PC-3 (cell line): Measurements from ENCODE around the gene ARHGAP27. TPM values are rescaled to one million over a fixed set of nuclear protein-coding genes. Genes with fewer than 3 reads are reported as not detected.

ENCODE experiments used
- ATAC-seq: fragments of 200-7000 bp; cut with Tn5 transposase; 2 replicates; pipeline ENCODE4 v1.9.1; 2020; ENCODE audit warnings: mild to moderate bottlenecking, moderate library complexity
- BruUV-seq: library from RNA; stranded (reverse); fragments of 400-500 nt; replicated peaks from 2 replicates; lab custom pipeline; 2021; lab: Mats Ljungman, UMichigan
- CTCF ChIA-PET: fragments of 300-600 bp; sonication (Branson Sonifier 250); formaldehyde crosslinking; loops from one replicate; lab custom pipeline; 2022; ENCODE audit warnings: antibody characterized with exemption; lab: Charles Lee
- POLR2A ChIA-PET: fragments of 300-600 bp; sonication (Branson Sonifier 250); formaldehyde crosslinking; loops from one replicate; lab custom pipeline; 2022; ENCODE audit warnings: antibody characterized with exemption; ENCODE audit not compliant: unreplicated experiment; lab: Charles Lee
- DNase-seq: peaks from one replicate; pipeline ENCODE4 v3.0.0-alpha.2; 2015
- H2AFZ ChIP-seq: fragments of 300-600 bp; sonication (generic); 2 replicates; pipeline ENCODE4 v1.6.0; 2016; ENCODE audit warnings: antibody characterized with exemption, low read length
- H3F3A ChIP-seq: fragments of 300-600 bp; sonication (generic); one replicate; pipeline ENCODE4 v1.6.0; 2017; ENCODE audit warnings: antibody characterized with exemption, low read length, control low read depth, mild to moderate bottlenecking; ENCODE audit not compliant: unreplicated experiment
- H3K27ac ChIP-seq: fragments of 300-600 bp; sonication (generic); 2 replicates; pipeline ENCODE4 v1.5.1; 2016; ENCODE audit warnings: mild to moderate bottlenecking, low read length
- H3K27me3 ChIP-seq: fragments of 300-600 bp; sonication (generic); 2 replicates; pipeline ENCODE4 v1.6.1; 2016; ENCODE audit warnings: low read length, mixed read lengths
- H3K36me3 ChIP-seq: fragments of 300-600 bp; sonication (generic); 2 replicates; pipeline ENCODE4 v1.6.1; 2016; ENCODE audit warnings: low read depth, mixed run types, low read length, mixed read lengths
- H3K4me1 ChIP-seq: fragments of 300-600 bp; sonication (generic); 2 replicates; pipeline ENCODE4 v1.5.1; 2016; ENCODE audit warnings: low read length; ENCODE audit not compliant: insufficient read depth
- H3K4me2 ChIP-seq: fragments of 300-600 bp; sonication (generic); 2 replicates; pipeline ENCODE4 v1.6.0; 2016; ENCODE audit warnings: low read length
- H3K4me3 ChIP-seq: fragments of 300-600 bp; sonication (generic); 2 replicates; pipeline ENCODE4 v1.5.1; 2016; ENCODE audit warnings: mild to moderate bottlenecking, low read length, mixed read lengths
- H3K79me2 ChIP-seq: fragments of 300-600 bp; sonication (generic); 2 replicates; pipeline ENCODE4 v1.6.1; 2017; ENCODE audit warnings: low read length, mixed read lengths
- H3K9ac ChIP-seq: fragments of 300-600 bp; sonication (generic); 2 replicates; pipeline ENCODE4 v1.6.0; 2016; ENCODE audit warnings: mild to moderate bottlenecking, low read length
- H3K9me2 ChIP-seq: fragments of 300-600 bp; sonication (generic); replicated peaks from 2 replicates; pipeline ENCODE4 v1.6.1; 2016; ENCODE audit warnings: mixed run types, low read length, mixed read lengths
- H3K9me3 ChIP-seq: fragments of 300-600 bp; sonication (generic); 2 replicates; pipeline ENCODE4 v1.6.1; 2016; ENCODE audit warnings: low read length, mixed read lengths
- H4K20me1 ChIP-seq: fragments of 300-600 bp; sonication (generic); 2 replicates; pipeline ENCODE4 v1.6.1; 2016; ENCODE audit warnings: low read length, mixed read lengths
- CTCF ChIP-seq: fragments of 300-600 bp; sonication (generic); conservative IDR thresholded peaks from 2 replicates; pipeline ENCODE4 v1.5.1; 2017; ENCODE audit warnings: antibody characterized with exemption, low read depth, mild to moderate bottlenecking, low read length
- EZH2 ChIP-seq: fragments of 300-600 bp; sonication (generic); IDR thresholded peaks from one replicate; pipeline ENCODE4 v1.6.1; 2017; ENCODE audit warnings: antibody characterized with exemption, mild to moderate bottlenecking, low read length; ENCODE audit not compliant: unreplicated experiment
- EZH2phosphoT487 ChIP-seq: fragments of 300-600 bp; sonication (generic); IDR thresholded peaks from 2 replicates; pipeline ENCODE4 v1.6.1; 2018; ENCODE audit warnings: mild to moderate bottlenecking, antibody characterized with exemption, low read length, borderline replicate concordance
- intact Hi-C: fragments of 100-400 bp; cut with micrococcal nuclease; formaldehyde crosslinking; loops from 2 replicates; pipeline ENCODE4 v1.9.0; 2023
- total RNA-seq: library from RNA; depleted of rRNA; stranded (reverse); fragments of >200 nt; gene quantifications from 2 replicates; pipeline ENCODE4 v1.2.3, GENCODE V29; 2014

The ARHGAP27 gene
- total RNA-seq, 1 experiment from 2014 or later: 119 TPM

GRCh38 chr17:45391291-45391690, 41.4 kb downstream of the ARHGAP27 start:
- Histone ChIP-seq H3K27me3 (no peaks in the 10 kb centered on the region), H3K9ac (no peak overlapping the region), H3K36me3 (peaks cover 13% of the 10 kb centered on the region; the same call in 1 of the 2 replicates), H3F3A (no peaks in the 10 kb centered on the region), H3K27ac (no peak overlapping the region), H3K79me2 (no peaks in the 10 kb centered on the region), H3K9me3 (no peaks in the 10 kb centered on the region), H3K9me2 (no peaks in the 10 kb centered on the region), H3K4me1 (no peaks in the 10 kb centered on the region), H2AFZ (no peak overlapping the region), H3K4me3 (no peak overlapping the region), H4K20me1 (no peaks in the 10 kb centered on the region), H3K4me2 (no peak overlapping the region)
- no TSS peak for BruUV-seq
- ATAC-seq (peak; percentile 4), DNase-seq (no peak)
- POLR2A ChIA-PET: interaction anchor here (0.6 kb wide), 1 partner anchor 140 kb away, joined by 4 read pairs; no protein-coding TSS in a partner anchor
- CTCF ChIA-PET: interaction anchor here (3.5 kb wide), 1 partner anchor 34 kb away, joined by 15 read pairs; no protein-coding TSS in a partner anchor
- intact Hi-C loops: no loop called here
- TF ChIP-seq EZH2: no peak

- no peak overlapping the region for H3K4me2 ChIP-seq
- no peak overlapping the region for H2AFZ ChIP-seq
- H3K79me2 ChIP-seq: no peaks in the 10 kb centered on the region
- BruUV-seq: no TSS peak
- ChIA-PET POLR2A (interaction anchor here (0.5 kb wide), 1 partner anchor 1171 kb away, joined by 7 read pairs; no protein-coding TSS in a partner anchor), CTCF (interaction anchor here (1.3 kb wide), 1 partner anchor 36 kb away, joined by 7 read pairs; no protein-coding TSS in a partner anchor)
- H3K4me3 ChIP-seq: no peak overlapping the region
- DNase-seq: no peak
- ATAC-seq: no peak
- no peaks in the 10 kb centered on the region for H4K20me1 ChIP-seq
- H3K9me3 ChIP-seq: no peaks in the 10 kb centered on the region
- intact Hi-C loops: loop anchor here (5.0 kb wide), 1 partner anchor 97 kb away; no protein-coding TSS in a partner anchor
- no peaks in the 10 kb centered on the region for H3K27me3 ChIP-seq
- no peaks in the 10 kb centered on the region for H3F3A ChIP-seq
- no peak overlapping the region for H3K9ac ChIP-seq
- H3K36me3 ChIP-seq: peaks cover 2% of the 10 kb centered on the region; the same call in 1 of the 2 replicates
- H3K27ac ChIP-seq: no peak overlapping the region
- no peaks in the 10 kb centered on the region for H3K9me2 ChIP-seq
- TF ChIP-seq CTCF: no peak
- TF ChIP-seq EZH2: no peak
- no peak for TF ChIP-seq EZH2phosphoT487
- H3K4me1 ChIP-seq: peaks cover 9% of the 10 kb centered on the region
These were observed 43.3 kb downstream of the ARHGAP27 start for GRCh38 chr17:45389354-45389753.

- no TSS peak for BruUV-seq
- Histone ChIP-seq H3K9ac (no peak overlapping the region), H3K79me2 (no peaks in the 10 kb centered on the region), H4K20me1 (no peaks in the 10 kb centered on the region), H3K27ac (no peak overlapping the region), H3K4me3 (no peak overlapping the region), H3K36me3 (no peaks in the 10 kb centered on the region), H3F3A (no peaks in the 10 kb centered on the region), H2AFZ (no peak overlapping the region), H3K4me1 (peaks cover 14% of the 10 kb centered on the region), H3K4me2 (no peak overlapping the region), H3K9me2 (no peaks in the 10 kb centered on the region), H3K27me3 (no peaks in the 10 kb centered on the region), H3K9me3 (no peaks in the 10 kb centered on the region)
- TF ChIP-seq CTCF (no peak), EZH2phosphoT487 (no peak), EZH2 (no peak)
- intact Hi-C loops: loop anchor here (5.0 kb wide), 1 partner anchor 96 kb away; no protein-coding TSS in a partner anchor
- peak; percentile 24 for DNase-seq
- CTCF ChIA-PET: interaction anchor here (1.3 kb wide), 1 partner anchor 37 kb away, joined by 7 read pairs; no protein-coding TSS in a partner anchor
- ATAC-seq: no peak
- POLR2A ChIA-PET: interaction anchor here (0.5 kb wide), 1 partner anchor 1171 kb away, joined by 7 read pairs; no protein-coding TSS in a partner anchor
These were observed 43.9 kb downstream of the ARHGAP27 start for GRCh38 chr17:45388604-45389325.
